RPMI8226 (cell line): Measurements from ENCODE around the gene SCARF2.
"Not testable (repeated sequence)": the region's sequence is repeated elsewhere in the genome, so short reads cannot be mapped to it uniquely, and the experiment has no call there.

Source experiments
- DNase-seq: peaks from one replicate; pipeline ENCODE4 v3.0.0-alpha.2; 2015

Gene SCARF2

GRCh38 chr22:20392365-20392881, 45.2 kb downstream of the SCARF2 start:
- not testable (repeated sequence) for DNase-seq

- no peak for DNase-seq
Observed at GRCh38 chr22:20391222-20391621, 46.4 kb downstream of the SCARF2 start.

GRCh38 chr22:20390394-20390907, 47.2 kb downstream of the SCARF2 start:
- no peak for DNase-seq

- no peak for DNase-seq
Observed at GRCh38 chr22:20389288-20389687, 48.3 kb downstream of the SCARF2 start.

GRCh38 chr22:20388200-20388599, 49.4 kb downstream of the SCARF2 start:
- DNase-seq: no peak

GRCh38 chr22:20386972-20387371, 50.7 kb downstream of the SCARF2 start:
- DNase-seq: no peak

- no peak for DNase-seq
Observed at GRCh38 chr22:20386336-20386735, 51.3 kb downstream of the SCARF2 start.

GRCh38 chr22:20384865-20385264, 52.8 kb downstream of the SCARF2 start:
- DNase-seq: no peak

GRCh38 chr22:20384171-20384570, 53.5 kb downstream of the SCARF2 start:
- DNase-seq: no peak

GRCh38 chr22:20383538-20383937, 54.1 kb downstream of the SCARF2 start:
- no peak for DNase-seq

- DNase-seq: no peak
Observed at GRCh38 chr22:20380486-20380885, 57.1 kb downstream of the SCARF2 start.

GRCh38 chr22:20378684-20379083, 58.9 kb downstream of the SCARF2 start:
- DNase-seq: not testable (repeated sequence)

GRCh38 chr22:20378110-20378509, 59.5 kb downstream of the SCARF2 start:
- DNase-seq: no peak

GRCh38 chr22:20376983-20377382, 60.6 kb downstream of the SCARF2 start:
- DNase-seq: not testable (repeated sequence)

GRCh38 chr22:20376281-20376680, 61.3 kb downstream of the SCARF2 start:
- DNase-seq: not testable (repeated sequence)
